Heart left ventricle (tissue), 13 donors: ENCODE measurements around the gene SAMD10.

Experiments
- CTCF ChIP-seq, 12 donors: fragments of 200-600 bp; sonication (generic) in 4 of 12; IDR thresholded peaks; one replicate each; pipeline versions ENCODE4 v1.5.0 to v1.8.0; 2018 to 2022; ENCODE audit warnings: antibody characterized with exemption in 12 of 12, mild to moderate bottlenecking in 5 of 12
- POLR2A ChIP-seq, 2 donors: fragments of 450-650 bp; IDR thresholded peaks; one replicate each; pipeline ENCODE4 v1.6.1; 2017; ENCODE audit warnings: antibody characterized with exemption in 2 of 2, mild to moderate bottlenecking in 2 of 2, moderate library complexity in 2 of 2
- donor health status: ischemic (EF 13 %, LVEDD 7.1; RV severe dilation, severe dysfunction).
- donor health status: DM: no; HTN: yes; CAD: no.
- donor health status: DM: no; HTN: no; CAD: no.
- donor health status: ischemic (EF 25% LVEDD 6.9; RV normal size, moderate dysfunction).
- donor health status: ischemic (EF 25% LVEDD 5.7; RV mildly dilated, moderate dysfunction).
- donor health status: ischemic (EF 35%, LVEDD 5.7; RV mildly dilated, moderate dysfunction).
- donor health status: nonischemic (EF 11% LVEDD 7.7; RV severe dilation, severe dysfunction).
- donor health status: DM: yes; HTN: yes; CAD: no.
- donor health status: PGD.
- donor health status: ischemic (EF 29% LVEDD 5.4; RV normal size, mild dysfunction).
- donor health status: nonischemic (EF 23%, LVEDD 6.1; RV moderate dilation, normal function).

DNA sequence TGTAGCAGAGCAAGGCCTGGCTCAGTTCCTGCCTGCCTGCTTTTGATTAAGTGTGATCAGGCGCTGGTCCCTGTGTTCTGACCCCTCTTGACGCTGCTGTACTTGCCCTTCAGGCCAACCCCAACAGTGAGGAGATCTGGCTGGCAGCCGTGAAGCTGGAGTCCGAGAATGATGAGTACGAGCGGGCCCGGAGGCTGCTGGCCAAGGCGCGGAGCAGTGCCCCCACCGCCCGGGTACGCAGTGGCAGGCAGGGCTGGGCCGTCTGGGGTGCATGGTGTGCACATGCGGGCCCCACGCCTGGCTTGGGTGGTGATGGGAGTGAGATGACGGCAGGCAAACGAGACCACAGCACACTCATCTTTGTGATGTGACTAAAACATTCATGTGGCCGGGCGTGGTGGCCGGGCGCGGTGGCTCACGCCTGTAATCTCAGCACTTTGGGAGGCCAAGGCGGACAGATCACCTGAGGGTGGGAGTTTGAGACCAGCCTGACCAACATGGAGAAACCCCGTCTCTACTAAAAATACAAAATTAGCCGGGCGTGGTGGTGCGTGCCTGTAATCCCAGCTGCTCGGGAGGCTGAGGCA lies 46.5 kb upstream of the SAMD10 start:
- no peak for TF ChIP-seq CTCF (IDR thresholded peaks at IDR 0.05)
- no peak for TF ChIP-seq POLR2A (IDR thresholded peaks at IDR 0.05)
